ENCODE measurements around the gene NSG2.

Gene NSG2

GRCh38 chr5:174155281-174155680 is 109.8 kb downstream of the NSG2 start:
- DNase-seq = no peak

GRCh38 chr5:174155706-174156105 is 110.2 kb downstream of the NSG2 start:
- DNase-seq = no peak

- DNase-seq = no peak
Measured at GRCh38 chr5:174157048-174157447, 111.5 kb downstream of the NSG2 start.

Measured in NCI-H446 treated with DMSO at 0.1 percent for 48 hours (cell line).